HG02571 (cell line): Measurements from ENCODE around the gene GMPPB.

Experiments used
- ATAC-seq: cut with Tn5 transposase; IDR thresholded peaks from one replicate; pipeline ENCODE4 v1.9.1; 2021; ENCODE audit warnings: mild to moderate bottlenecking, moderate library complexity; ENCODE audit not compliant: unreplicated experiment

GMPPB gene

DNA sequence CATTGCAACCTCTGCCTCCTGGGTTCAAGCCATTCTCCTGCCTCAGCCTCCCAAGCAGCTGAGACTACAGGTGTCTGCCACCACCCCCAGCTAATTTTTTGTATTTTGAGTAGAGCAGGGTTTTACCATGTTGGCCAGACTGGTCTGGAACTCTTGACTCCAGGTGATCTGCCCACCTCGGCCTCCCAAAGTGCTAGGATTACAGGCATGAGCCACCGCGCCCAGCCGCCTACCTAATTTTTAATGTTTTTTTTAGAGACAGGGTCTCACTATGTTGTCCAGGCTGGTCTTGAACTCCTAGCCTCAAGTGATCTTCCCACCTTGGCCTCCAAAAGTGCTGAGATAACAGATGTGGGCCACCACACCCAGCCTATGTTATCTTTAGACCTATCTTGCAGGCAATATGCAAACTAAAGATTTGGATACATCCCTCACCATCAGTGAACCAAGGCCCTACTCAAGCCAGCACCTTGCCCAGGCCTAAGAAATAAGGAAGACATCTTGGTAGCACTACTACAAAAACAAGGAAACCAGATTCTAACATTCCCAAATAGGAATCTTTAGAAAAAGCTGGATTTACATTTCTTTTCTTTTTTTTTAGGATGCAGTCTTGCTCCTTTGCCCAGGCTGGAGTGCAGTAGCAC, 6.3 kb upstream of the GMPPB start:
- ATAC-seq = no peak

- no peak for ATAC-seq
Observed at GRCh38 chr3:49727924-49728361, 4.2 kb upstream of the GMPPB start.

DNA sequence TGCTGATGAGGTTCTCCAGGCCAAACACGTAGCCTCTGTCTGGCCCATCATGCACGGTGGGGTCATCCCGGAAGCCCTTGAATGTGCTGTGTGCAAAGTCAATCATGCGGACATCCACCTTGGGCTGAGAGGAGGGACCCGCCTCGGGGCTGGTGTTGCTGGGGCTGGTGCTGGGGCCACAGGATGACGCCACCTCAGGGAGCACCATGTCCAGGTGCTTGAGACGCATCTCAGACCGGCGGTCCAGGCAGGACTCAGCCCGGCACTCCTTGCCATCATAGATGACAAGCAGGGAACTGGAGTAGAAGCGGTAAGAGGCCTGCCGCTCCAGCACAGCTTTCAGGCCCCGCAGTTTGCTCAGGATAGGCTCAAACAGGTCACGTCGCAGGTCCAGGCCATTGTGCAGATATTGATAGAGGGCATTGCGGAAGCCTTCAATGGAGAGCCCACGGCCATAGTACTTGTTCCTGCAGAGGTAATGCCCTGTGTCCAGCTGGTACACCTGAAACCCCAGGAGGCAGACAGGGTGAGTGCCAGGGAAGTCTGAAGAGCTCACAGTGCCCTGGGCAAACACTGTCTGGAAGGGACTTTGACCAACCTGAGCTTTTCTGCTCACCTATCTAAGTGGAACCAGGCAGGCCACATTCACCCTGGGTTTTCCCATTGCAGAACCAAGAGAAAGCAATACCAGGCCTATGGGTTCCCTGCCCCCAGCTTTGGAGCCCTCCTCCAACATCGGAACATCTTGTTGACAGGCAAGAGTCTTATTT, 3.6 kb upstream of the GMPPB start:
- no peak for ATAC-seq

DNA sequence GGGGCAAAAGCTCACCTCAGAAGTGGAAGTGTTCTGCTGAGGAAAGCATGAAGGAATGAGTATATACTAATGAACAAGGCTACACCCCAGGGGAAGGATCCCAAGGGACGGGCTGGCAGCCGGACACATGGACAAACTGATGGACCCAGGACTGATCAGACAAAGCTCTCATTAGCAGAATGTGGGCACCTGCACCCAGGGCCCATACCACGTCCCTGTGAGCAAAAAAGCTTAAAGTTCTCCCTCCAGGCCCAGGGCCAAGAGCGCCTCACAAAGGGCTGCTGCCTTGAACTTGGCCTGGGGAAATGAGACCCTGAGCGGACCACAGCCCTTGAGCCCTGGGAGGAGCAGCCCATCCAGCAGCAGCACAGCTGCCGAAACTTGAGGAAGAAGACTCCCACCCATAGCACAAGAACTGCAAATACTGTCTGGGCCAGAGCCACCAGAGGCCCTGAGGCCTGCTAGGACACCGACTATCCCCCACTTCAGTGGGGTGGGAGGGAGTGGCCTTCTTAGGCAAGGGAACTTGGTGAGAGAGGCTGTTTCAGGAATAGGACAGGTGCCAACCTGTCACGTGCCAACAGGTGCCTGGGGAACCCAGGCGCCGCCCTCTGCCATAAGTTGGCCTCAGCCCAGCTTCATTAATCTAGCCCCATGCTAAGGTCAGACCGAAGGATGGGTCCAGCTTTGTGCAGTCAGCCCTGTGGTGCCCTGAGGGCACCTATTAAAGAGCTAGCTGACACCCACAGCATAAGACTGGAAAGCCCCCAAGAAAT, 2.3 kb upstream of the GMPPB start:
- no peak for ATAC-seq

- ATAC-seq = no peak
Observed at GRCh38 chr3:49724586-49724985, 835 bp upstream of the GMPPB start.

- ATAC-seq = no peak
Observed at GRCh38 chr3:49723296-49723627, 489 bp downstream of the GMPPB start.

- ATAC-seq = no peak
Observed at GRCh38 chr3:49722896-49723295, 855 bp downstream of the GMPPB start.

DNA sequence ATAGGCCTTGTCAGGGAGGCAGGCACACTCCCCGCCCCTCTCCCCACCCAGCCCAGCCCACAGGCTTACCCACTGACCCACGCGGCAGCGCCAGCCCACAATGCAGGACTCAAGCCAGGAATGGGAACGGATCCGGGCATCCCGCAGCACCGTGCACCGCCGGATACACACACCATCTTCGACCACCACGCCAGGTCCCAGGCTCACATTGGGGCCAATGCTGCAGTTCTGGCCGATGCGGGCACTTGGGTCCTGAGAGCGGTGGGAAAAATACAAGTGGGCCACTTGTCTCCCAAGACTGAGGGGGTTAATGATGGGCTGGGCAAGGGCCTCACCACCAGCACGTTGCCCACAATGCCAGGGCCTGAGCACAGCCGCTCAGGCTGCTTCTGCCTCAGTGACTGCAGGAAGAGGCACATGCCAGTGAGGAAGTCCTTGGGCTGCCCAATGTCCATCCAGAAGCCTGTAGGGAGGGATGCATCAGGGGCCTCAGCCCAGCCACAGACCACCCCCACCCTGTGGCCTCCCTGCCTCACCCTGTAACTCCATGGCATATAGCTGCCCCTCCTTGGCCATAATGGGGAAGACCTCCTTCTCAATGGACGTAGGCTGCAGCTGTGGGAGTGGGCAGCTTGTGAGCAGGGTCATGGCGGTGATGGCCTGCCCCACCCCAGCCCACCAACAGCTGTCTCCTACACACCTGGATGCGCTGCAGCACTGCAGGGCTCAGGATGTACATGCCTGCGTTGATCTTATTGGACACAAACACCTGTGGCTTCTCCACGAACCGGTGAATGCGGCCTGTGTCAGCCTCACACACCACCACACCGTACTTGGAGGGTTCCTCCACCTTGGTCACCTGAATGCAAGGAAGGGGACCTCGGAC, 1.6 kb downstream of the GMPPB start:
- ATAC-seq = no peak

- no peak for ATAC-seq
Observed at GRCh38 chr3:49721596-49721895, 2.2 kb downstream of the GMPPB start.

DNA sequence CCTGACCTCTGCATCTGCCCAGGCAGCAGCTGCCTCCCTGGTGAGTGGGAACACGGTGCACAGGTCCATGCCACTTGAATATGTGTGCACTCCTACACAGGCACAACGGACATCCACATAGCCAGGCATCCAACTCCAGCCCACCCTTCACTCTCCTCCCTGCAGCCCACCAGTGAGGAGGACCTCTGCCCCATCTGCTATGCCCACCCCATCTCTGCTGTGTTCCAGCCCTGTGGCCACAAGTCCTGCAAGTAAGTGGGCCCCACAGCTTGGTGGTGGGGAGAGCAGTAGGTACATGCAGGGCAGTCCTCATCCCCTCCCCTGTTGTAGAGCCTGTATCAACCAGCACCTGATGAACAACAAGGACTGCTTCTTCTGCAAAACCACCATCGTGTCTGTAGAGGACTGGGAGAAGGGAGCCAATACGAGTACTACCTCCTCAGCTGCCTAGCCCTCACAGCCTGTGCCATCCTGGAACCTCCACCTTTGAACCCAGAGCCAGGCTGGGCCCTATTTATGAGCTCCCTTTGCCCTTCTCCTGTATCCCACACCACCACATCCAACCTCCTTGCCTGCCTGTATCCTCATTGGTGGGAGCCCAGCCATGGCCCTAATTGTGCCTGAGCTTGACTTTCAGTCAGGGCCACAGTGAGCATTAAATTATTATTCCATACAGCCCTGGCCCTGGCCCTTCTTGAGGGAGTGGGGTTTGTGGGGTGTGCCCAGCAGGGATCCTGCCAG, 2.7 kb downstream of the GMPPB start:
- ATAC-seq = no peak

DNA sequence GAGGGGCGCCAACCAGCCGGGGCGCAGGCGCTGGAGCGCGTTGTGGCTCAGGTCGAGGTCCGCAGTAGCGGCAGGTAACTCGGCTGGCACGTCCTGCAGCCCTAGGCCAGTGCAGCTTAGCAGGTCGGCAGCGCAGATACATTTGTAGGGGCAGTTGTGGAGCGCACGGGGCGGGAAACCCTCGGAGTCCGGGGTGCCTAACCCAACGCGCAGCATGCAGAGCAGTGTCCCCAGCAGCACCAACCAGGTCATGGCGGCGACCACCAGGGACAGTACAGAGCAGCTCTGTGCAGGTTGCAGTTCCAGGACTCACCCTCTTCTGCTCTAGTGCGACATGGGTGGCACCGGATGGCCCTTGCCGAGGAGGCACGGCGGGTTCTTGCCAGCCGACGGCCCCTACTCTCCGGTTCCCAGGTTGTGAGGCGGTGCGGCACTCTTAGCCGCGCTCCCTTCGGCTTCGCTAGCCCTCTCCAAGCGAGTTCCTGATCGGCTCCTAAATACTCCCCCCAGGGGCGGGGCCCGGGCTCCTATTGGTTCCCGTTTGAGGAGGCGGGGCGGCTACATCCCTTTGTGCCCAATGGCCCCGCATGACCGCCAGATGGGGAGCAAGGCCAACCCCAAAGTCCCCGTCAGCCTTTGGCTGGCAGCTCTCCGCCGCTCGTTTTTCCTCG, 4.4 kb downstream of the GMPPB start, which contains the start of gene AMIGO3:
Gene AMIGO3, minus strand, starts transcription at position 471 of the 671 bp plus-strand sequence. Its CDS starts 219 bp downstream, at position 252.
- peak; percentile 43 for ATAC-seq

GRCh38 chr3:49718858-49719213, 4.9 kb downstream of the GMPPB start:
- ATAC-seq = no peak

DNA sequence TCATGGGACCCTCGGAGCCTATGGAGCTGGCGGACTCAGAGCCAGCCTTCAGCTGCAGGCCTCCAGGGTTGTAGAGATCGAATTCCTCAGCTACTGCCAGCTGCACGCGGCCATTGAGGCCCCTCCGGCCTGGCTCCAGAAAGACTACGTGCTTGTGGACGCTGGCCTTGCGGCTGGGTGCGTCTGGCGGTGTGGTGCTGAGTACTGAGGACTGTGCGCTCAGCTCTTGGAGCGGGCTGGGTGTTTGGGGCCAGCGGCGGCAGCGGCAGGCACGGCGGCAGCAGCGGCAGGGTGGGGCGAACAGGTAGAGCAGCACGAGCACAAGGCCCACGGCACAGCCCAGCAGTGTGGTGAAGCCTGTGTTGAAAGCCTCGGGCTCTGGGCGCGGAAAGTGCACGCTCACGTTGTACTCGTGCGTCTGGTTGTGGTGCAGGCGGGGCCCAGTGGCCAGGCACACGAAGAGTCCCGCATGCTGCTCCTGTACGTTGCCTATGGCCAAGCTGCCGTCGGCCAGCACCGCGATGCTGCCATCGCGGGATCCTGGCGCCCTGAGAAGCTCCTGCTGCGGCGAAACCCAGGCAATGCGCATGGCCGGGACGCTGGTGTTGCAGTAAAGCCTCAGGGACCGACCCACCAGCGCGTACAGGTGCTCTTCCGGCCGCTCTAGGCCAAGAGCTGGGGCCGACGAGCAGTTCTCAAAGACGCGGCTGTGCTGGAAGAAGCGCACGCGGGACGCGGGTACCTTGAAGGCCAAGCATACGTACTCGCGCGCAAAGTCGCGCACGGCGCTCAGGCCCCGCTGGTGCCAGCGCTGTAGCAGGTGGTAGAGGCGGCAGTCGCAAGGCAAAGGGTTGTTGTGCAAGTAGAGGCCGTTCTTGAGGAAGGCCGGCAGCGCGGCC, 5.5 kb downstream of the GMPPB start:
- no peak for ATAC-seq

- ATAC-seq = no peak
Observed at GRCh38 chr3:49717211-49717958, 6.4 kb downstream of the GMPPB start.

- no peak for ATAC-seq
Observed at GRCh38 chr3:49716691-49717210, 7.0 kb downstream of the GMPPB start.

DNA sequence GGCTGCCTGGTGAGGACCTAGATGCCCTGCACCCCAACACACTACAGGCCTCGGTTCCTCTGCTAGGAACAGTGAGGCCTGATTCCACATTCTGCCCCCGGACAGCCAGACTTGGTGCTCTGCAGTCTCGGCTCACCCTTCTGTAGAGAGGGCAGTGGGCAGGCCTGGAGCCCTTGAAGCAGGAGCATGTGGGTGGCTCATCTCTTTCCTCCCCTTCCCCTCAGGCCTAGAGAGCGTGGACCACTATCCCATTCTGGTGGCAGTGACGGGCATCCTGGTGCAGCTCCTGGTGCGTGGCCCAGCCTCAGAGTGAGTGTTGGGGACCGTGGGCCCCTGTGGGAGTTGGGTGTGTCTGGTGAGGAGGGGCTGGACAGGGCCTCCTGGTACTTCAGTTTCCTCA, 7.6 kb downstream of the GMPPB start:
- ATAC-seq = no peak

- no peak for ATAC-seq
Observed at GRCh38 chr3:49715611-49716121, 8.1 kb downstream of the GMPPB start.
